DMS53 (cell line): ENCODE data around the gene BACH2.
"Not testable (repeated sequence)": the region's sequence is repeated elsewhere in the genome, so short reads cannot be mapped to it uniquely, and the experiment has no call there.

Experiments
- DNase-seq: peaks from one replicate; lab custom pipeline; 2025; lab: John Stamatoyannopoulos, UW

Gene BACH2

DNA sequence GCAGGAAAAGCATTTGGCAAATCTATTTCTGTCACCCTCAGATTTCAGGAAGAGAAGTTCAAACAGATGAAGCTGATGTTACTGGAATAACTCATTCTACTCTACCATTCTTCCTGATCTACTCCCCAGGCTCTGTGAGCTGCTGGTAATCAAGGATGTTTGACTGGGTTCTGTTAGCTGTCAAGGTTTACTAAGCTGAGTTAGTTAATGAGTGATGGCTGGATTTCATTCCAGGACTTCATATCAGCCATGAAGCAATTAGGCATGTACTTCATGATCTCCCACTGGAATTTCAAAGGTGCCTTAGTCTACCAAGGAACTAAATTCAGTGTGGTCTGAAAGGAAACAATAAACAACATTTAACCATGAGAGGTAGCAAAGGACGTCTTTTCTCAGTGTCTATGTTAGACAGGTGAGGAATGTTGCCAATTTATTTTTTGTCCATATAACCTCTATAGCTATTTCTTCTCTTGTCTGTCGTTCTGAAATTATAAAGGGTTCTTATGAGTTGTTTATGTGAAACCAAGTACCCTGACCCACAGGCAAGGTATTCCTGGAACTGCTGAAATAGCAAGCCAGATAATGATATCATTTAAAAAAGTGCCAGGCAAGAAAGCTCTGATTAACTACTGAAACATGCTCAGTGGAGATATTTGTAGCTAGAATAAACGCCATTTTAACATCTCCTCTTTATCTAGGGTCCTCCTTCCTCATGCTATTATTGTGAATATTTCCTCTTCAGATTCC, 112.9 kb downstream of the BACH2 start:
- DNase-seq = peak; percentile 8

GRCh38 chr6:90180526-90180925, 116.1 kb downstream of the BACH2 start:
- DNase-seq = no peak

GRCh38 chr6:90179190-90180169, 117.2 kb downstream of the BACH2 start:
- DNase-seq = peak; percentile 42

DNA sequence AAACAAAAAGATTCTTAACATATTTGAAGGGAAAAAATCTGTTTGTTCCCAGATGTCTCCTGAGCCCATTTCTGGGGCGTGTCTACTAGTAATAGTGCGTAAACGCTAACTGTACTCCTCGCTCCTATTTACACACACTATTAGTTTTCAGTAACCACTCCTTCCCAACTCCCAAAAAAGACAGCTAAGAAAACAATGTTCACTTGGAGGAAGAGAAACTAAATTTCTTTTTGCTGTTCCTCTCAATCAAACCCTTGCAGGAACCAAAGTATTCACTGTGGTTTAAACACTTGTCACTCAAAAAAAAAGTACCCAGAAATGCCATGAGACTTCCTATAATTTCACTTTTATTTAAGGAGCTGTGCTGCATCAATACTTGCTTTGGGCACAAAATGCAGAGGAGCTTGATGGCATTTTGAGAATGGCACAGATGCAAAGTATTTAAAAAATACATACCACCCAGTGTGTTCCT, 118.2 kb downstream of the BACH2 start:
- DNase-seq = peak; percentile 15

DNA sequence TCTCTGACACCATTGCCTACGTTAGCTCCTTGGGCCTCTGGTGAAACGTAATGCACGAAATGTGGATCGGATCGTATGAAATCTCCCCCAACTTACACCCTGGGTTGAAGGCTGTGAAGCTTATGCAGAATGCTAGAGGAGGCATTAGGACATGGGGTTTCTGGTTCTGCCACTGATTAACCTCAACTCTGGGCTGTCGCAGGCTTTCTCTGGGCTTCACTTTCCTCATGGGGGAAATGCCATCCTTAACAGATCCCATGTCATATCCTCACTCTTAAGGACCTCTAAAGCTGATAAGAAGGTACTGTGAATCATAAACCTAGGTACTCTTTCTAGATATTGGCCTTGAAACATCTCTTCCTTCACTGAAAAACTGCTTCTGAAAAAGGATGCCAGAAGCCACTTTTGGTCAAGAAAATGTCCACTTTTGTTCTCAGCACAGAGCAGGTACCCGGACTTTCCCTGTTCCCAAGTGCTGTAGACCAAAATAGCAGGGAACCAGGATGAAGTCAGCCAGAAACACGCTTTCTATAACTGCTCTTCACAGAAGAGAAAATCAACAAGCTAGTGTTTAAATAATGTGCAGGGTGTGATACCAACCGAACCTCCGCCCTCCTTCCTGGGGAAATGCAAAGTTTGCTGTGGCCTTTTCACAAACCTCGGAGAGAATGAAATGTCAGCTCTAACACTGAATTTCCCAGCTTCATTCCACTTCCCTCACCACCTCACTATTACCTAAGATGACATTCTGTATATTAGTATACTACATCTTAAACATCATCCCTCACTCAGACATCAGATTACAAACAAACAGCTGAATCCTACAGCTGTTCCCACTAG, 118.9 kb downstream of the BACH2 start:
- DNase-seq = peak; percentile 42

DNA sequence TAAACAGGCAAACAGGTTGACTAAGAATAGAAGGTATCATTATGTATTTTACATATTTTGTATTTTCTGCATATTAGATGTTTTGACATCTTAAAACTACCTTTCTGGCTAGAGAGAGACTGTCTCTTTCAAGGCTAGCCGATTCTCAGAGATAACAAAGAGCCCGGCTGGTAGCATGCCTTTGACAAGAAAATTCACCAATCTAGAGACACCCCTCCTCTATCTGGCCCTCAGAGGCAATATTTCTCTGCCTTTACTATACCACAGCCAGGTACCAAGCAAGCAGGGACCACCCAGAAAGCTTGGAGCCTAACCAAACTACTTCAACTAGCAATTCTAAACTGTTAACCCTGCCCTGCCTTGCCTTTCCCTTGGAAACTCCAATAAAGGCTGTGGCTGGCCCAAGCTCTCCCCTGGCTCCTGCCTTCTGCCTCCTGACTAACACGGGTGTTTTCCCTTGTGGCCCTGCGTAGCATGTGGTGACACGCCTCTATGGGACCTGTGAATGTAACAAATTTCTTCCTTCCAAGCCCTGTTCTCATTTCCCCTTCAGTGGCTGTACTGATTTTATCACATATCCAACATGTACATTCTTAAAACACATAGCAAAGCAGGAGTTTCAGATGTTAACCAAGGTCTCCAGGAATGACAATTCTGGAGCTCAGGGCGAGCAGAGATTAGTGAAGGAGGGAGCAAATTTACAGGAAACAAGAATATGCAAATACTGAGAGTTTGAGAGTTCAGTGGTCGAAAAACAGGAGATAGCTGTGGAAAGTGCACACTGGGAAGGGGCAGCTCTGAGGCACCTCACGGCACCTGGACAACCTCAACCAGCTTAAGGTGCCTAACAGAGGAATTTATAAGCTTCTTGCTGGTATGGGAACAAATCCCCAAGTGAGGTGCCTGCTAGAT, 120.8 kb downstream of the BACH2 start:
- DNase-seq = no peak

DNA sequence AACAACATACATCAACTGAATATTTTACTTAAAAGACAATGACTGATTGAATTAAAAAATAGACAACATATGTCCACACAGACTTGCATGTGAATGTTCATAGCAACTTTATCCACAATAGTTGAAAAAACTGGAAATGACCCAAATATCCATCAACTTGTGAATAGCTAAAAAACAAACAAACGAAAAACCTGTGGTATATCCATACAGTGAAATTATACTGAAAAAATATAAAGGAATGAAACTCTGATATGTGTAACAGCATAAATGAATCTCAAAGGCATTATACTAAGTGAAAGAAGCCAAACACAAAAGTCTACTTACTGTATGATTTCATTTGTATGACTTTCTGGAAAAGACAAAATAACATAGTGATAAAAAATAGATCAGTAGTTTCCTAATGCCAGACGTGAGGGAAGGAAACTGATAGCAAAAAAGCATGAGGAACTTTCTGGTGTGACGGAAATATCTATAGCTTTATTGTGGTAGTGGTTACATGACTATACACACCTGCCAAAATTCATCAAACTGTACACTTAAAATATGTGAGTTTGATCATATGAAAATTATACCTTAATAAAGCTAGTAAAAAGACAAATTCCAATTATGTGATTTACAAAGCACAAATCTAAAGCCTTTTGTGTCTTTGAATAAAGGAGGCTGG, 123.2 kb downstream of the BACH2 start:
- DNase-seq = no peak

DNA sequence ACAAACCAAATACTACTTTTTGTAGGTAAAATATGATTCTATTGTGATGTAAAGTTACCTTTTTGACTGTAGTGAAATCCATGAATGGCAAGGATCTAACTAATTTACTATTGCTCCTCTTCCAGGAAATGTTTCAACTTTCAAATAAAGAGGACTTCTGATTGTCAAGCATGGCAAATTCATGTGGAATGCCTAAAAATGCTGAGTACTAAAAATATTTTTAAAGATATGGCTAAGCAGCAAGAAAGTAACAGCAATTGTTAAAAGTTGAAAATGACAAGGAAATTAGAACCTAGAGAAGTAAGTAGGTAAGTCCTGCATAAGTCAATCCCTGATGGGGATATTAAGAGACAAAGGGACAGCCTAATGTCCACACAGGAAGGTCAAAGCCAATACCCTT, 126.0 kb downstream of the BACH2 start:
- no peak for DNase-seq

GRCh38 chr6:90169374-90169773, 127.3 kb downstream of the BACH2 start:
- no peak for DNase-seq

GRCh38 chr6:90168693-90169131, 127.9 kb downstream of the BACH2 start:
- DNase-seq = peak; percentile 21

DNA sequence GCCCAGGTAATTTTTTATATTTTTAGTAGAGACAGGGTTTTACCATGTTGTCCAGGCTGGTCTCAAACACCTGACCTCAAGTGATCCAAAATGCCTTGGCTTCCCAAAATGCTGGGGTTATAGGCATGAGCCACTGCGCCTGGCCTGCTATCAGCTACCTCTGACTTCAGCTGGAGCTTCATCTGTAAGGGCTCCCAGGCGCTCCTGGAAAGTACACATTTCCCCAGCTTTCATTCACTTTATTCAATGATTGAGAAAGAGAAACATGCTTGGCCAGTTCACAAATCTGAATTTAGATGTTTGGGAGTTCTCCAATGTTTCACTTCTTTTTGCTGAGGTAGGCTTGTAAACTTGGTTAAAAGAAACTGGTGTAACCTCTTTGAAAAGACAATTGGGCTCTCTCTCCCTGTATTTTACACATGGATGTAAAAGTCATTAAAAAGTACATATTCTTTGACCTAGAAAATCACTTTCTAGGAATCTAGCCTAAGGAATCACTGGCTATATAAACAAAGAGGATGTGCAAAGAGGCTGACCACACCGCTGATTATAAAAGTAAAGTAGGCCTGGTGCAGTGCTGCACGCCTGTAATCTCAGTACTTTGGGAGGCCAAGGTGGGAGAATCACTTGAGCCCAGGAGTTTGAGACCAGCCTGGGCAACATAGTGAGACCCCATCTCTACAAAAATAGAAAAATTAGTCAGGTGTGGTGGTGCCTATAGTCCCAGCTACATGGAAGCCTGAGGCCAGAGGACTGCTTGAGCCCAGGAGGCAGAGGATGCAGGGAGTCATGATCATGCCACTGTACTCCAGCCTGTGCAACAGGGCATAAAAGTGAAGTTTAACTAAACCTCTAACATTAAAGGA, 128.9 kb downstream of the BACH2 start:
- DNase-seq = no peak

GRCh38 chr6:90166155-90166924, 130.3 kb downstream of the BACH2 start:
- DNase-seq = not testable (repeated sequence)

GRCh38 chr6:90162648-90163387, 133.8 kb downstream of the BACH2 start:
- DNase-seq = no peak

GRCh38 chr6:90160013-90160412, 136.6 kb downstream of the BACH2 start:
- peak; percentile 79 for DNase-seq

DNA sequence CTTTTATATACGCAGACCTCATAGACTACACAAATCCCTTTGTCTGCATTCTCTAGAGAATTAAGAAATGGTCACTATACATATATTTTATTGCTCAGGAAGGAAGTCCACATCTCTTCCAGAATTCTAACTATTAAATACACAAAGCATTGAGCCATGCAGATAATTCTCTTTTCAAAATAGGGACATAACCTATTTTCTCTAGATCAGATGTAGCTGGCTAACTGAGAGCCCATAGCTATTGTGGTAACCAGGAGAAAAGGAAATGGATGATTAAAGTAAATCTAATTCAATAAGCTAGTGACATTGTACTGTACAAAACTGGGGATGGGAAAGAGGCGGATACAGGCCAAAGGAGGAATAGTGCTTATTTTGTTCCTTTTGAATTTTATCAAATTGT, 137.2 kb downstream of the BACH2 start:
- DNase-seq = no peak

DNA sequence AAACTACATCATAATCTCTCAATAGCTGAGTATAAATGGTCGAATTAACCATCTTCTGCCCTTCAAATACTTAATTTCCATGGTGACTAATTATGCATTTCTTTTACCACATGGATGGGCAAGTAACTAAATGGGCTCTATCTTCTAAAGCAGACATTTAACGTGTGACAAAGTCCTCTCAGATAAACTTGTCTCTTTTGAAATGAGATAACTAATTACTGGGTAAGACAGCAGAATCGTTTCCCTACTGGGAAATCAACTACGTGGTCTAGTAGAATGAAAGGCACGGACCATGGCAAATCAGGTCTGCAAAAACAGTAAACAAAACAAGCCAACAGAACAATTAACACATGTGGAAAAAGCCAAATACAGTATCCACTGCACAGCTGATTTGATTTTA, 137.7 kb downstream of the BACH2 start:
- no peak for DNase-seq

DNA sequence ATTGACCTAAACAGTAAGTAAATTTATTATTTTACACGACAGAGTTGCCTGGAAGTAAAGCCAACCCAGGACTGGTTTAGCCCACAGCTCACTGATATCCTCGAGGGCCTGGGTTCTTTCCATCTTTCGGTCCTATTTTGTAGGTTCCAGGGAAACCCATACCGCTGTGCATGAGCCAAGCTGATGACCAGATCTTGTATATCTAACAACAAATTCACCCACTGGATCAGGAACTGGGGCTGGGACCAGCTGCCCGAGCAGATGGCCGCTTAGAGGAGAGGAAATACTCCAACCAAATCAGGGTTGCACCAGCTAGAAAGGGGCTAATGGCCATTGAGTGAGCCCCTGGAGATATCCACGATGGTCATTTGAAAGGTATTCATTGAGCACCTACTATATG, 139.2 kb downstream of the BACH2 start:
- DNase-seq = no peak

DNA sequence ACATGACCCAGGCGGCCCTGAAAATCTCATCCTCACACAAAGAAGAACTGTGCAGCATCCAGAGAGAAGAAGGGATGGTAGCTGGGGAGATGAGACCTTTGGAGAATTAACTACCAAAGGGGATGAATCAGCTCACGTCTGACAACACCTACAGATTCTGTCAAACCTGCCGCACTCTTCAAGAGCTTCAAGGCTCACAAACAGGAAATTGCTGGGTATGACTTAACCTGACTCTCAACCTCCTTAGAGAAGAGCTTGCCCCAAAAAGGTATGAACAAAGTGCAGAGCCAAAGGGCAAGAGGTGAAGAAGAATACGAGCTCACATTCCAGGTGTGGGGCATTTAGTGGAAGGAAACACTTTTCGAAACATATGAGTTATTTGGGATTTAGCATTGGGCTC, 139.8 kb downstream of the BACH2 start:
- DNase-seq = peak; percentile 7
